NCI-H345 treated with DMSO at 0.1 percent for 48 hours (cell line): ENCODE results near the gene ISG15.
"Not testable (repeated sequence)": the region's sequence is repeated elsewhere in the genome, so short reads cannot be mapped to it uniquely, and the experiment has no call there.

Experiments used
- DNase-seq: peaks from one replicate; lab custom pipeline; 2025; ENCODE audit not compliant: unreplicated experiment; lab: John Stamatoyannopoulos, UW

The ISG15 gene

DNA sequence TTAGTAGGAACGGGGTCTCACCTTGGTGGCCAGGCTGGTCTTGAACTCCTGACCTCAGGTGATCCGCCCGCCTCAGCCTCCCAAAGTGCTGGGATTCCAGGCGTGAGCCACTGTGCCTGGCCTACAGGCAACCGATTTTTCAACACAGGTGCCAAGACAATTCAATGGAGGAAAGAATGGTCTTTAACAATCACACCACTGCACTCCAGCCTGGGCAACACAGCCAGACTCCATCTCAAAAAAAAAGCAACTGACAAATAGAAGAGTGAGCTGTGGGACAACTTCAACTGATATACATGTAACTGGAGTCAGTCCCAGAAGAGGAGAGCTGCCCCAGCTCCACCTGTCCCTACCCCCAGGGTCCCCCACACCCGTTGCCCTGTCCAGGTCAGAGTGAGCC, 18.8 kb upstream of the ISG15 start:
- DNase-seq = not testable (repeated sequence)

GRCh38 chr1:995665-996633, 17.3 kb upstream of the ISG15 start:
- DNase-seq = no peak

- no peak for DNase-seq
These were observed 16.2 kb upstream of the ISG15 start for GRCh38 chr1:996851-997712.

- no peak for DNase-seq
These were observed 15.6 kb upstream of the ISG15 start for GRCh38 chr1:997713-997992.

GRCh38 chr1:997993-998744, 15.1 kb upstream of the ISG15 start:
- no peak for DNase-seq

DNA sequence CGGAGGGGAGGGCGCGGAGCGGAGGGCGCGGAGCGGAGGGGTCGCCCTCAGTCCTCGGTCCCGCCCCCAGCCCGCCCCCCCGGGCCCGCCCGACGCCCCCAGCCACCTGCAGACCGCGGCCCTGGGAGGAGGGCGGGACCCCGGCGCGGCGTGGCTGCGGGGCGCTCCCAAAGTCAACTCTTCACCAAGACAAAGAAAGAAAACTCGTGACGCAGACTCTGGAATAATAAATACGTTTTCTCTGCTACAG, 14.6 kb upstream of the ISG15 start:
- DNase-seq = no peak

DNA sequence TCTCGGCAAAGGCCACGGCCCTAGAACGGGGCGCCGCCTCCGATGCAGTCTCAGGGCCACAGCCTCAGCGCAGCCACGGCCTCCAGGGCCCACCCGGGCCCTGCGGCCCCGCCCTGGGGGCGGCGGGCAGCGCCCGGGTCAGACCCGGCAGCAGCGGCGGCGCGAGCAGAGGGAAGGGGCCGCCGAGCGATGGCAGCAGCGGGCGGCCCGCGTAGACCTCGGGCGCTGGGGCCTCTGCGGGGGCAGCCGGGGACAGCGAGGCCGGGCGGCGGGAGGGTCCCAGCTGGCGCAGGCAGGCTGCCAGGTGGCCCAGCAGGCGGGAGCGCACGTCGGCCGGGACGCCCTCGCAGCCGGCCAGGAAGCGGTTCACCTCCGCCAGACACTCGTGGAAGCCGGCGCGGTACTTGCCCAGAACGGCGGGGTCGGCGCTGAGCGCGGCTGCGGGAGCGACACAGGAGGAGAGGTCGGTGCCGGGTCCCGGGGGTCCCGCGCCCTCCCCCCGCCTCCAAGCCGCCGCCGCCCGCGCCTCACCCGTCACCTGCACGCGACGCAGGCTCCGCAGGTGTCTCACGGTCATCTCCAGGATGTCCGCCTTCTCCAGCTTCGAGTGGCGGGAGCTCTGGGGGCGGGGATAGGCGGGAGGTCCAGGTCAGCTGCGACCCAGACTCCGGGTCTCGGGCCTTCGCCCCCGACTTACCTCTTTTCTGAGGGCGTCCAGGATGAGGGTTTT, 14.1 kb upstream of the ISG15 start:
- no peak for DNase-seq

DNA sequence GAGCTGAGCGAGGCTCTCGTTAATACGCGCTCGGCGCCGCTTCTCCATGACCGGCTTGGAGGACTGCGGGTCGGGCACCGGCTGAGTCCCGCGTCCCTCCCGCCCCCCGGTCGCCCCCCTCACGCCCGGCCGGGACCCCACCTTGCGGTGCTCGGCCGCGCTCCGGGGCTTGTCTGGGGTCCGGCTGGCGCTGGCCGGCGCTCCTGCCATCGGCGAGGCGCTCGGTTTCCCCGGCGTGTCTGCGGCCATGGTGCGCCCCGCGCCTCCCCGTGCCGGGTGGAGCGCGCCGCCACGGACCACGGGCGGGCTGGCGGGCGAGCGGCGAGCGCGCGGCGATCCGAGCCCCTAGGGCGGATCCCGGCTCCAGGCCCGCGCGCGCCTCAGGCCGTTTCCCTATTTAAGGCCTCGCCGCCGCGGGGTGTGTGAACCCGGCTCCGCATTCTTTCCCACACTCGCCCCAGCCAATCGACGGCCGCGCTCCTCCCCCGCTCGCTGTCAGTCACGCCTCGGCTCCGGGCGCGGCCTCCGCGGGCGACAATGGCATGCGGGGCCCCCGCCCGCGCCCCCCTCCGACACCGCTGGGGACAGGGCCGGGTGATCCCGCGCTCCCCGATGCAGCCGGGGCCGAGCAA, 13.5 kb upstream of the ISG15 start, which contains the start of gene HES4:
Gene HES4 (minus strand): TSS at position 373 of the 632 bp plus-strand sequence. CDS start 124 bp downstream, at position 249.
- no peak for DNase-seq

DNA sequence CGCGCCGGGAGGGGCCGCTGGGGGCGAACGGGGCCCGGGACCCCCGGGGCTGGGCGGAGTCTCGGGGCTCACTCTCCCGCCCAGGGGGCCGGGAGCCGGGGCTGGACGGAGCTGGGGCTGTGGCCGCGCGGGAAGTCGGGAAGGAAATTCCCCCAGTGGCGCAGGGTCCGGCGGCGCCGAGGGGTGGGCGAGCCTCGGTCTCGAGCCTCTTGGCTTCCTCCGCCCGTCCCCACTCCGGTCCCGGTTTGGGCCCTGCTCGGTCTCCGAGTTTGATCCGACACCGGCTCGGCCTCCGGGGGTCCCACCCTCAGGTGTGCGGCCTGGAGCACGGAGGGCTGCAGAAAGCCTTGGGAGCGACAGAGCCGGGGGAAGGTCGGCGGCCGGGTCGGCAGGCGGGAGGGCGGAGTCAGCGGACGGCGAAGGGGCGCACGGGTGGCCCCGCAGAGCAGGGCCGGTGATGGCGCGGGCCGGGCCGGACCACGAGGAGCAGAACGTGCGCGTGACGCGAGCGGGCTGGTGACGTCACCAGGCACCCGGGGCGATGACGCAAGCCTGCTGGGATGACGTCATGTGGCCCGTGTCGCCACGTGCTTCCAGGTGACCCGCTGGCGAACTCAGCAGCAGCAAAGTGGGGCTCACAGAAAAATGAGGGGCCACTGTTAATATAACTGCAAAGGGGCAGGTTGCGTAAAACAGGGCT, 12.8 kb upstream of the ISG15 start:
- no peak for DNase-seq

- no peak for DNase-seq
These were observed 12.1 kb upstream of the ISG15 start for GRCh38 chr1:1001057-1001783.

GRCh38 chr1:1003618-1004419, 9.5 kb upstream of the ISG15 start:
- DNase-seq = no peak

DNA sequence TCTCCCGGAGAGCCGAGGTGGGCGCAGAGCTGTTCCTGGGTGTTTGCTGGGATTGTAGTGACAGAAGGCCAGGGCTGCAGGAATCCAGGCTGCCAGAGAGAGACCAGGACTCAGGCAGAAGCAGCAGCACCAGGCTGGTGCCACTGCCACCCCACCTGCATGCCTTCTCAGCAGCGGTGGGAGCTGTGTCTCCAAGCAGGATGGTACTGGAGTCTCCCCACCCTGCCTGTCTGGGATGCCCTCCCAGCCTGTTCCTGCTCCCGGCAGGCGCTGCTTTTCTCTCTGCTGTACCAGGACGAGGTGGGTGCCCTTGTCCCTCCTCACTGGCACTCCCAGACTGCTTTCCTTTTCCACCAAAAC, 8.9 kb upstream of the ISG15 start:
- no peak for DNase-seq

GRCh38 chr1:1004780-1005697, 8.3 kb upstream of the ISG15 start:
- no peak for DNase-seq

DNA sequence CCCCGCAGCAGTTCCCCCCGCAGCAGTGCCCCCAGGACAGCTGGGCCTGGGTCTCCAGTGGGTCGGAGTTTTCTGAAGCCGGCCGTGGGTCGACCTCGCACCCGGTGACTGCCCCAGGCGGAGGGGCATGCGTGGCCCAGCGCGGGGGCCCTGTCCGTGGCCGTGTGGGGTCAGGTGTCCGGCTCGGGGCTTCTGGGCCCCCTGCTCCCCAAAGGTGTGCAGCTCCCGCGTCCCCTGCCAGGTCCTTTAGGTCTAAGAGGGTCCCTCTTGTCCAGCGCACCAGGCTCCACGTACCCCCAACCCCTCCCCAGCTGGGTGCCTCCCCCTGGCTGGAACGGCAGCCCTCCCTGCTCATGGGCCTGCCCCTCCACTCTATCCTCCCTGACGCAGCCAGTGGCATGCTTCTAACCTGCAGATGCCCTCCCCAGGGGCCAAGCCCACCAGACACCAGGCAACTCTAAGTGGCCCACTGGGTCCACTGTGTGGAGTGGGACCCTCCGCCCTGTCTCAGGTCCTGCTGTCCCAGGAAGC, 7.5 kb upstream of the ISG15 start:
- no peak for DNase-seq

GRCh38 chr1:1006305-1007159, 6.8 kb upstream of the ISG15 start:
- no peak for DNase-seq

- not testable (repeated sequence) for DNase-seq
These were observed 3.2 kb upstream of the ISG15 start for GRCh38 chr1:1010131-1010530.
